Suprapubic skin (tissue), 4 donors: ENCODE results near the gene SIGLEC6. TPM values are rescaled to one million over a fixed set of nuclear protein-coding genes. Genes with fewer than 3 reads are reported as not detected.
A peak's percentile ranks its signal among the peaks of the same experiment; 100 is the strongest.

Experiments
- DNase-seq, 2 donors: peaks; one replicate each; pipeline ENCODE4 v3.0.0-alpha.2; 2019; ENCODE audit warnings: low spot score in 2 of 2
- H3K27ac ChIP-seq: fragments of 200-600 bp; sonication (generic); one replicate; pipeline ENCODE4 v1.5.1; 2019
- H3K27me3 ChIP-seq: fragments of 200-600 bp; sonication (generic); one replicate; pipeline ENCODE4 v1.5.1; 2019
- H3K36me3 ChIP-seq: fragments of 200-600 bp; sonication (generic); one replicate; pipeline ENCODE4 v1.5.1; 2019
- H3K4me1 ChIP-seq: fragments of 200-600 bp; sonication (generic); one replicate; pipeline ENCODE4 v1.5.1; 2019
- H3K4me3 ChIP-seq: fragments of 200-600 bp; sonication (generic); one replicate; pipeline ENCODE4 v1.5.1; 2019; ENCODE audit warnings: mild to moderate bottlenecking
- H3K9me3 ChIP-seq: fragments of 200-600 bp; sonication (generic); one replicate; pipeline ENCODE4 v1.5.1; 2019
- CTCF ChIP-seq, 2 donors: fragments of 200-600 bp in 1 of 2; fragments of 450-650 bp in 1 of 2; sonication (generic) in 1 of 2; IDR thresholded peaks; one replicate each; pipeline ENCODE4 v1.5.1; 2016 to 2019; ENCODE audit warnings: antibody characterized with exemption in 2 of 2, mild to moderate bottlenecking in 1 of 2, moderate library complexity in 1 of 2
- EP300 ChIP-seq: sonication (generic); formaldehyde crosslinking; IDR thresholded peaks from one replicate; pipeline ENCODE4 v1.6.1; 2017; ENCODE audit warnings: antibody characterized with exemption
- POLR2A ChIP-seq, 2 donors: fragments of 450-650 bp; IDR thresholded peaks; one replicate each; pipeline ENCODE4 v1.6.1; 2017; ENCODE audit warnings: antibody characterized with exemption in 2 of 2, mild to moderate bottlenecking in 2 of 2, moderate library complexity in 2 of 2
- POLR2AphosphoS5 ChIP-seq, 3 donors: sonication (generic); formaldehyde crosslinking; IDR thresholded peaks; one replicate each; pipeline ENCODE4 v1.6.1; 2017; ENCODE audit warnings: antibody characterized with exemption in 3 of 3
- WGBS: methylation state at CpG from one replicate; pipeline ENCODE4 v1.1.5; 2018; 5-methylcytosine and 5-hydroxymethylcytosine counted together
- total RNA-seq, 4 donors: library from RNA; depleted of rRNA; stranded (reverse); fragments of >200 nt; gene quantifications; one replicate each; pipeline ENCODE4 v1.1.0, GENCODE V29; 2016

The SIGLEC6 gene
- total RNA-seq, 4 donors from 2014 or later, result 0.26 to 0.30 TPM; not detected in 2

GRCh38 chr19:51477344-51477743, 54.1 kb downstream of the SIGLEC6 start:
- Histone ChIP-seq H3K4me3 (no peak overlapping the region), H3K36me3 (no peaks in the 10 kb centered on the region), H3K9me3 (no peaks in the 10 kb centered on the region), H3K27me3 (peaks cover 42% of the 10 kb centered on the region), H3K4me1 (no peaks in the 10 kb centered on the region), H3K27ac (no peak overlapping the region)
- WGBS, result 74% methylated on average over 5 of the region's 5 CpGs
- no peak for TF ChIP-seq EP300
- no peak for TF ChIP-seq POLR2A (IDR thresholded peaks at IDR 0.05)
- no peak for TF ChIP-seq CTCF (IDR thresholded peaks at IDR 0.05)
- TF ChIP-seq POLR2AphosphoS5 (IDR thresholded peaks at IDR 0.05), result no peak
- peak in 1 of 2 donors; percentile 34 for DNase-seq

GRCh38 chr19:51476164-51476563, 55.3 kb downstream of the SIGLEC6 start:
- TF ChIP-seq POLR2A (IDR thresholded peaks at IDR 0.05) (no peak), EP300 (no peak), POLR2AphosphoS5 (IDR thresholded peaks at IDR 0.05) (no peak), CTCF (IDR thresholded peaks at IDR 0.05) (no peak)
- no peak for DNase-seq
- Histone ChIP-seq H3K36me3 (no peaks in the 10 kb centered on the region), H3K4me3 (no peak overlapping the region), H3K4me1 (no peaks in the 10 kb centered on the region), H3K9me3 (no peaks in the 10 kb centered on the region), H3K27ac (no peak overlapping the region), H3K27me3 (peaks cover 48% of the 10 kb centered on the region)
- 93% methylated on average over 3 of the region's 3 CpGs for WGBS

- no peak overlapping the region for H3K27ac ChIP-seq
- TF ChIP-seq CTCF (IDR thresholded peaks at IDR 0.05) (peak; percentile 53 to 79), POLR2AphosphoS5 (IDR thresholded peaks at IDR 0.05) (no peak)
- peak; percentile 81 to 87 for DNase-seq
Observed at GRCh38 chr19:51473009-51473707, 58.3 kb downstream of the SIGLEC6 start.

GRCh38 chr19:51472607-51473006, 58.9 kb downstream of the SIGLEC6 start:
- Histone ChIP-seq H3K9me3 (no peaks in the 10 kb centered on the region), H3K27me3 (peaks cover 28% of the 10 kb centered on the region), H3K4me1 (no peaks in the 10 kb centered on the region), H3K27ac (no peak overlapping the region), H3K4me3 (no peak overlapping the region), H3K36me3 (no peaks in the 10 kb centered on the region)
- WGBS, result 11% methylated on average over 4 of the region's 4 CpGs
- no peak for DNase-seq
- TF ChIP-seq CTCF (IDR thresholded peaks at IDR 0.05) (no peak), POLR2A (IDR thresholded peaks at IDR 0.05) (no peak), EP300 (no peak), POLR2AphosphoS5 (IDR thresholded peaks at IDR 0.05) (no peak)

More at GRCh38 chr19:51473009-51473707, 58.3 kb downstream of the SIGLEC6 start:
- peaks cover 29% of the 10 kb centered on the region for H3K27me3 ChIP-seq
- no peaks in the 10 kb centered on the region for H3K4me1 ChIP-seq
- WGBS, result 27% methylated on average over 7 of the region's 7 CpGs
- H3K9me3 ChIP-seq, result no peaks in the 10 kb centered on the region
- H3K36me3 ChIP-seq, result no peaks in the 10 kb centered on the region
- no peak overlapping the region for H3K4me3 ChIP-seq

GRCh38 chr19:51471527-51471926, 59.9 kb downstream of the SIGLEC6 start:
- no peaks in the 10 kb centered on the region for H3K9me3 ChIP-seq
- no peak overlapping the region for H3K27ac ChIP-seq
- WGBS, result 47% methylated on average over 1 of the region's 1 CpG
- H3K27me3 ChIP-seq, result peaks cover 28% of the 10 kb centered on the region
- H3K4me3 ChIP-seq, result no peak overlapping the region
- no peak for DNase-seq
- no peak for TF ChIP-seq CTCF (IDR thresholded peaks at IDR 0.05)
- no peak for TF ChIP-seq POLR2A (IDR thresholded peaks at IDR 0.05)
- TF ChIP-seq POLR2AphosphoS5 (IDR thresholded peaks at IDR 0.05), result no peak
- TF ChIP-seq EP300, result no peak
- no peaks in the 10 kb centered on the region for H3K4me1 ChIP-seq
- no peaks in the 10 kb centered on the region for H3K36me3 ChIP-seq
